GM18505 (cell line): Measurements from ENCODE around the gene ENTPD1.
"Not testable (repeated sequence)": the region's sequence is repeated elsewhere in the genome, so short reads cannot be mapped to it uniquely, and the experiment has no call there.

Experiments
- ATAC-seq: cut with Tn5 transposase; IDR thresholded peaks from one replicate; pipeline ENCODE4 v1.9.1; 2021; ENCODE audit not compliant: unreplicated experiment
- POLR2A ChIP-seq: IDR thresholded peaks from 4 replicates; pipeline ENCODE4 v1.6.1; 2011; ENCODE audit warnings: borderline replicate concordance; ENCODE audit not compliant: insufficient read depth, insufficient read length; ENCODE audit errors: extremely low read depth

The ENTPD1 gene

GRCh38 chr10:95906677-95907455 lies 150.9 kb downstream of the ENTPD1 start:
- no peak for TF ChIP-seq POLR2A
- peak; percentile 39 for ATAC-seq

DNA sequence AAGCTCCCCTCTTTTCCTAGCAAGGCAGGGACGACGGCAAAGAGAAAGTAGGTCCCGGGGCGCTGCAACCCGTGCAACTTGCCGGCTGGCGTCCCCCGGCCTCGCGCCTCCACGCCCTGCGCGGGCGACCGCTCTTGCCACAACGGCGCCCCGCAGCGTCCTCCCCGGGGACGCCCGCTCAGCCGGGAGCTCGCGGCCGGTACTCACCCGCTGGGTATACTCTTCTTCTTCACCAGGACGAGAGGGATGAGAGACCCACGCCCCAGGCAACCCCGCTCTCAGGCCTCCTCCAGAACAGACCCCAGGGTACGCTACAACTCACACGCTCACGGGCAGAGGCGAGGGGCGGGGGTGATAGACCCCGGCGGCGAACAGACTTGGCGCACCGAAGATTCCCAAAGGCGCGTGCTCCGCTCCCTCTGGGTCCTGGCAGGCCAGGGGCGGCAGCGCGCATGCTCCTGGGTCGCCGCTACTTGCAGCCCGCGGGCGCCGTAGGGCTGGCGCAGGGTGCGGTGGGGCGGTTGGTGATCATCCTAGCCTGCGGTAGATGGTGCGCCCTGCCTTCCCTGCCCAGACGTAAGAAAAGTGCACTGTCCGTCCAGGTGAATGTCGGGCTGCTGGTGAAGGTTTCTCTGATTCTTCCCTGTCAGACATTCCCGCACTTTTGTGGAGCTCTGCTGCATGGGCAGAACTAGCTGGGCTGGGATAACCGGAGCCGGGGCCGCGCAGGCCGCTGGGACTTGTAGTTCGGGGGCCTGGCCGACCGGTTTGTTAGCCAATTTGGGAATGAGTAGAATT lies 151.7 kb downstream of the ENTPD1 start, which contains the start of gene CC2D2B:
TSS of gene CC2D2B (plus strand) at position 520 of the 798 bp plus-strand sequence. CDS start 3,349 bp downstream, outside the sequence.
- peak; percentile 67 for TF ChIP-seq POLR2A
- ATAC-seq, result peak; percentile 85

- no peak for TF ChIP-seq POLR2A
- no peak for ATAC-seq
Observed at GRCh38 chr10:95908450-95908849, 152.5 kb downstream of the ENTPD1 start.

DNA sequence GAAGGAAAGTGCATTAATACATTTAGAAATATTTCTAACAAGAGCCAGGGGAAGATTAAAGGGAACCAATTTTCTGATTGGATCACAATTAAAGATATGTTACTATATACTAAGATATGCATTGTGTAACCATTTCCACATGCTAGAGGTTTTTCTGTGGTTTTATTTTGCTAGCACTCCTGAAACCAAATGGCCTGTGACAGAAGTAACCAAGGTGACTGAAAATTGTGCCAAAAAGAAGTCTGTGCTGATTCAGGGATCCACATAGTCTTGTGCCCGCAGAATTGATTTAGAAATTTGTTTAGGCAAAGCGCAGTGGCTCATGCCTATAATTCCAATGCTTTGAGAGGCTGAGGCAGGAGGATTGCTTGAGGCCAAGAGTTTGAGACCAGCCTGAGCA lies 153.6 kb downstream of the ENTPD1 start:
- no peak for ATAC-seq
- no peak for TF ChIP-seq POLR2A

- ATAC-seq, result not testable (repeated sequence)
Observed at GRCh38 chr10:95916039-95916438, 160.1 kb downstream of the ENTPD1 start.
